HG02588 (cell line): ENCODE data around the gene C1orf56.
A peak's percentile ranks its signal among the peaks of the same experiment; 100 is the strongest.
"Not testable (repeated sequence)": the region's sequence is repeated elsewhere in the genome, so short reads cannot be mapped to it uniquely, and the experiment has no call there.

Experiments
- ATAC-seq: cut with Tn5 transposase; IDR thresholded peaks from one replicate; pipeline ENCODE4 v1.9.1; 2021; ENCODE audit warnings: mild to moderate bottlenecking, moderate library complexity; ENCODE audit not compliant: unreplicated experiment

The C1orf56 gene

DNA sequence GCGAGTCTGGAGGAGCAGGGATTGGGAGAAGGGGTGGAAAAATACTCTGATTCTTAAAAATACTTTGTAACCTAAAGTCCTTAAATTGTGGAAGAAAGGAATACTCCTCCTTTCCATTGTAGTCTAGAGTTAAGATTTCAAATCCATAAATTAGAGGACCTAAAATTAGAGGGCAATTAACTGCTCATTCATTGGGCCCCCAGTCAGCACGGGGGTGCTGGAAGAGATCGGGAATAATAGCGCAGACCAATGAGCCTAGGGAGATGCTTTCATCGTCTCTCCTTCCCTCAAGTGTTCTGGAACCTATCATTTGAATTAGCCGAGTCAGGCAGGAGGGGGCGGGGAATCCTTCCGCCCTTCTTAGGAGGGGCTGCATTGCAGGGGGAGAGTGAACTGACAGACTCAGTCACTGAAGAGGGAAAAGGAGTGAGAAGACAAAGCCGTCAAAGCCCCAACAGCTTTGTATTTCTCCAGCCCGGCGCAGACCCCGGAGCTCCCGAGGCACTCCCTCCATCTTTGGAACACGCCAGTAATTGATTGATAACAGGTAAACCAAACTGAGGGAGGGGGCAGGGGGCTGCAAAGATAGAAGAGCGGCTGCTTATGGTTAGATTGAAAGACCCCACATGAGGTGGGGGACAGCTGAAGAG, 12.6 kb downstream of the C1orf56 start, which contains the start of gene MLLT11:
MLLT11 (plus strand) TSS at position 391 of the 650 bp plus-strand sequence. CDS start 6,828 bp downstream, outside the sequence.
- ATAC-seq, result no peak

DNA sequence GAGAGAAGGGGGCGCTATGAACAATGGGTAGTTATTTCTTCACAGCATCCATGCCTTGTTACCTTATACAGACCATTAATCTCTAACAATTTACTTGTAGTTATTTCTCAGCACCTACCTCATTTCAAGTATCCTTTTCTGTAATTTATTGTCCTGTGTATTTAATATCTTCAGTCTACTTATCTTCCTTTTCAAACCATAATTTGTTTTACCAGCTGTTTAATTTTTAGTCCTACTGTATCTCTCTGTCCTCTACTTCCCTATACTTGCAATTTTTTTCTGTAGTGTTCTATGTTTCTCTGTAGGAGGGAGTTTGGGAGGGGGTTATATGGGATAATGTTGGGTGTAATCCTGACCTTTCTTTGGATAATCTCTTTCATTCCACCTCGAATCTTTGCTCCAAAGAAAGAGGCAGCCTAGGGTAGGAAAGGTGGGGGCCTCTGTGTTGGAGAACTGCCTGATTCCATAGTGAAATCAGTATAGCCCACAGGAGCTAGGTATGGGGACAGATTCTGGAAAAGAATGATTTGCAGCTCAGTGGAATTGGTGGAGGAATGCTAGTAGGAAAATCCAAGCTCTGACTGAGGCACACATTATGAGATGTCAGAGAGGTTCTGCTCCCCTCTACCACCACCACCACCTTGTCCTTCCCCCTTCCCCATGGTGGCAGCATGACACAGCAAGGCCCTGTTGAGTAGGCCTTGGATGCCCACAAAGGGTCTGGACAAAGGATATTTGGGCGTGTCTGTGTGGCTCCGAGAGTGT, 13.3 kb downstream of the C1orf56 start:
- no peak for ATAC-seq

DNA sequence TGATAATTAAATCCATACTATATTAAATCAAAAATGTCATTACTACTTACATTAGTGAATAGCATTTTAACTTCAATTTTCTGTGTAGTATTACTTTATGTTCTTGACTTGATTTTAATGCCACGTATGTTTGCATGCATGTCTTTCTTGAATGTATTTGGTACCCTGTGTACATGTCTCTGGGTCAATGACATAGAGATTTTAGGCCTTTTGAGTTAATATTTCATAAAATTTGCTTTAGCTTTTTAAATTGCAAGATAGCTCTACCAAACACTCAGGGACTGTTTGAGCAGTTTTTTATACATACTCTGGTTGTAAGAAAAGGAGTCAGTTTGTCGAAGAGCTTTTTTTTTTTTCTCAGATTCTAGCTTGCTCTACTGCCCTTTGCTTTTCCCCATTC, 14.2 kb downstream of the C1orf56 start:
- no peak for ATAC-seq

DNA sequence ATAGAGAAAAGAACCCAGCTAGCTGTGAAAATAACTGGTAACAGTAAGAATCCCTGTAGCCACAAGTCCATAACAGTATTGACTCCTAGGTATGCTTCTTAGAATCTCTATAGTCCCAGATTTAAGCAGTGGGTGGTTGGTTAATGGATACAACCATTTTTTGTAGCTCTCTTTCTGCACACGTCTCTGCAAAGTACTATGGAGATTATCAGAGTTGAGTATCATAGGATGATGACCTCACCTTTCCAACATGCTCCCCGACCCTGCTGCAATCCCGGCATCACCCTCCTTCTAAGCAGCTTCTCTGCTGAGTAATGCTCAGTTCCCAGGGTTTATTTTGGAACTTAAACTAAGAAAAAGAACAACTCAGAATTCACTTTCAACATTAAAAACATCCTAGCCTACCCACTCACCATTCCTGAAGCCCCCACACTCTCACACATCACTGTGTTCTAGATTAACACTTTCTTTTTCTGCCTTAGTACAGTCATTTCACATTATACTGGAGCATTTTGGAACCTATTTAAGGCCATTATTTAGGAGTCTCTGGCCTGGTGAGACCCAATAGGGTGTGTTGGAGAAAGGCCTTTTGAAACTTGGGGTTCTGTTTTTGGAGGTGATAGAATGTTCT, 15.3 kb downstream of the C1orf56 start:
- no peak for ATAC-seq

DNA sequence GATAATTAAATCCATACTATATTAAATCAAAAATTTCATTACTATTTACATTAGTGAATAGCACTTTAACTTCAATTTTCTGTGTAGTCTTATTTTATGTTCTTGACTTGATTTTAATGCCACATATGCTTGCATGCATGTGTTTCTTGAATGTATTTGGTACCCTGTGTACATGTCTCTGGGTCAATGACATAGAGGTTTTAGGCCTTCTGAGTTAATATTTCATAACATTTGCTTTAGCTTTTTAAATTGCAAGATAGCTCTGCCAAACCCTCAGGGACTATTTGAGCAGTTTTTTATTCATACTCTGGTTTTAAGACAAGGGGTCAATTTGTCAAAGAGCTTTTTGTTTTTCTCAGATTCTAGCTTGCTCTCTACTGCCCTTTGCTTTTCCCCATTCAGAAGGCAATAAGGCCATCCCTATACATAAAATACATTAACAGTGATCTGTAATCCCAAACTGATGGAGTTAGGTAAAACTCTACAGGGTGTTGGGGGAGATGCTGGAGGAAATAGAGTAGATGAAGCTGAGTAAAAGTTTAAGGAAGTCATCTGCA, 17.6 kb downstream of the C1orf56 start:
- ATAC-seq, result no peak

DNA sequence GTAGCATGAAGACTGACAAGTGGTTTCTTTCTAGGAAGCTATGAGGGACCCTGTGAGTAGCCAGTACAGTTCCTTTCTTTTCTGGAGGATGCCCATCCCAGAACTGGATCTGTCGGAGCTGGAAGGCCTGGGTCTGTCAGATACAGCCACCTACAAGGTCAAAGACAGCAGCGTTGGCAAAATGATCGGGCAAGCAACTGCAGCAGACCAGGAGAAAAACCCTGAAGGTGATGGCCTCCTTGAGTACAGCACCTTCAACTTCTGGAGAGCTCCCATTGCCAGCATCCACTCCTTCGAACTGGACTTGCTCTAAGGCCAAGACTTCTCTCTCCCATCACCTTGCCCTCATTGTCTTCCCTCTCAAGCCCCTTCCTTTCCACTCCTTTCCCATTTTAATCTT, 19.6 kb downstream of the C1orf56 start:
- no peak for ATAC-seq

DNA sequence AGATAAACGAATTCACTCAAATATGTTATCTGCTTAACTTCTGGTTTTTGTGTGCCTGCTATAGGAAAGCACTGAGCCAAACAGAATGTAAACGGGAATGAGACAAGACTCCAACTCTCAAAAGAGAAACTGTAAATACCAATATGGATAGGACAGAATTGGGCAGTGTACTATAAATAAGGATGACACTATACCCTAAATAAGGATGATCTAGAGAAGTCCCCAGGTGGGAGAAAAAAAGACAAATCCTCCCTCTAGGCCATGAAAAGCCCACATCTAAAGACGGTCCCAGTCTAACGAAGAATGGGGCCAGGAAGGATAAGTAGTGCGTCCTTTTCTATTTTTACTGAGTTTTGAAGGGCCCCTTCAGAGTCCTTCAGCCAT, 21.5 kb downstream of the C1orf56 start:
- no peak for ATAC-seq

DNA sequence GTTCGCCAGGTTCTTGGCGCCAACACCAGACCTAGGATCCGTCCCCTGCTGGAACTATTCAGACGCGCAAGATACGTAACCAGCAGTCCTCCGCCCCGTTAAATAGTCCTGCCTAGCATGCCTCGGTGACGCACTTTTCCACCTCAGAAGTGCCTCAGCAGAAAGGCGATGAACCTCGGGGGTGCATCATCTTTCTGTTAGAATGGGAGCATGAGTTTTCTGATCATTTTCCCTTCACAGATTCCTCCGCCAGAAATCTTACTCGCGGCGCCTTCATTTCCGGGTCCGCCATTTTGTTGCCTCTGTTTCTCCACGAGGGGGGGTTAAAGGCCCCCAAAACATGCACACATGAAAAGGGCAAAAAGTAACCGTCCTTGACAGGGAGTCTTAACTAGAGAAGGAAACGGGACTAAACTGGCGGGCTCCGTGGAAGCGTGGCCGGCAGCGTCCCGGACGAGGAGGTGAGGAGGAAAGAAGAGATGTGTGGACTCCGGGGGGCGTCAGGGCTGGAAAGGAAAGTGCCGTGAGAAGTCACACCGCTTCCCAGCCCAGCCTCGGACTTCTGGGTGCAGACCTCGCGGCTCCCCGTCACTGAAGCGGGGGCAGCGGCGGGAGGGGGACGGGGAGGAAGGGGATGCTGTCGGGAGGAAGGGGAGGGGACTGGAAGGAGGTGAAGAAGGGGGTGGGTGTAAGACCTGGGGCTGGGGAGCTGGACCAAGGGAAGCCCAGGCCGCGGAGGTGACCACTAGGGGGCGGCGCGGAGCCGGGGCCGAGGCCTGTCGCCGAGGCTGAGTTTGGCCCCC, 23.1 kb downstream of the C1orf56 start, which contains the start of gene GABPB2:
GABPB2 (plus strand) TSS at position 288 of the 803 bp plus-strand sequence. CDS start 17,429 bp downstream, outside the sequence.
- ATAC-seq, result peak; percentile 61

DNA sequence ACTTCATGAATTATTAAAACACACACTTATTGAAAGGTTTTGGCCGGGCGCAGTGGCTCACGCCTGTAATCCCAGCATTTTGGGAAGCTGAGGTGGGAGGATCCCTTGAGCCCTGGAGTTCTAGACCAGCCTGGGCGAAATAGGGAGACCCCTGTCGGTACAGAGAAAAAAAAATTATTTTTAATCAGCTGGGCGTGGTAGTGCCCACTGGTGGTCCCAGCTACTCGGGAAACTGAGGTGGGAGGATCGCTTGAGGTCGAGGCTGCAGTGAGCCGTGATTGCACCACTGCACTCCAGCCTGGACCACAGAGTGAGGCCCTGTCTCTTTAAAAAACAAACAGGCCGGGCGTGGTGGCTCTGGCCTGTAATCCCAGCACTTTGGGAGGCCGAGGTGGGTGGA, 24.7 kb downstream of the C1orf56 start:
- no peak for ATAC-seq

DNA sequence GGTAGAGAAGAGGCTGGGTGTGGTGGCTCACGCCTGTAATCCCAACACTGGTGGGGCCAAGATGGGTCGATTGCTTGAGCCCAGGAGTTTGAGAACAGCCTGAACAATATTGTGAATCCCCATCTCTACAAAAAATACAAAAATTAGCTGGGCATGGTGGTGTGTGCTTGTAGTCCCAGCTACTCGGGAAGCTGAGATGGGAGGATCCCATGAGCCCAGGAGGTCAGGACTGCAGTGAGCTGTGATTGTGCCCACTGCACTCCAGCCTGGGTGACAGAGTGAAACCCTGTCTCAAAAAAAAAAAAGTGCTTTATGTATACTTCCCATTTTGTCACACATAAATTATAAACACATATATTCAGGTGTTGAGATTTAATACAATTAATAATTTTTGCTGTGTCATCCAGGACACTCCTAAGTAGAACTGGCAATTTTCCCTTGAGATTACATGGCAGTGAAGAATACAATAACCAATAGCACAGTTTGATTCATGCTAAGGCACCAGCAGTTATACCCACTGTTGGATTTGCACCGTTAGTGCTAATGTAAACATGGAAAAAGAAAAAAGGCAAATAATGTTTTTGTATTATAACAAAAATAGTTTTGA, 38.5 kb downstream of the C1orf56 start:
- no peak for ATAC-seq

DNA sequence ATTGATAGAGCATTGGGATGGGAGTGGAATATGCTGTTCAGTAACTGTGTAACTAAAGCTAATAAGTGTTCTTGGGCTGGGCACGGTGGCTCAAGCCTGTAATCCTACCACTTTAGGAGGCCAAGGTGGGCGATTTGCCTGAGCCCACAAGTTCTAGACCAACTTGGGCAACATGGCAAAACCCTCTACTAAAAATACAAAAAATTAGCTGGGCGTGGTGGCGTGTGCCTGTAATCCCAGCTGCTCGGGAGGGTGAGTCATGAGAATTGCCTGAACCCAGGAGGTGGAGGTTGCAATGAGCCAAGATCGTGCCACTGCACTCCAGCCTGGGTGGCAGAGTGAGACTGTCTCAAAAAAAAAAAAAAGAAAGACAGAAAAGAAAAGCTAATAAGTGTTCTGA, 49.9 kb downstream of the C1orf56 start:
- not testable (repeated sequence) for ATAC-seq

DNA sequence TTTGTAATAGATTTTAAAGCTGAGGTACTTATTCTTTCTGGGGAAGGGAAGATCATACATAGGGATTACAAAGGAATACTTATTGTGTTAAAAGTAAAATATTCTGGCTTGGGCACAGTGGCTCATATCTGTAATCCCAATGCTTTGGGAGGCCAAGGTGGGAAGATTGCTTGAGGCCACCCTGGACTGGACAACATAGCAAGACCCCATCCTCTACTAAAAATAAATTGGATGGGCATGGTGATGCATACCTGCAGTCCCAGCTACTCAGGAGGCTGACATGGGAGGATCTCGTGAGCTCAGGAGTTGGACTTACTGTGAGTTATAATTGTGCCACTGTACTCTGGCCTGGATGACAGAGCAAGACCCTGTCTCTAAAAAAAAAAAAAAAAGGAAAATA, 50.6 kb downstream of the C1orf56 start:
- no peak for ATAC-seq
